Esophagus squamous epithelium (tissue), 4 donors: ENCODE results near the gene STRADA.

Source experiments
- CTCF ChIP-seq, 6 experiments: fragments of 450-650 bp in 4 of 6; fragments of 200-600 bp in 2 of 6; sonication (generic) in 2 of 6; IDR thresholded peaks; one replicate each; pipeline ENCODE4 v1.5.1; 2016 to 2019; ENCODE audit warnings: antibody characterized with exemption in 6 of 6, mild to moderate bottlenecking in 4 of 6, moderate library complexity in 4 of 6
- POLR2A ChIP-seq, 4 donors: fragments of 450-650 bp; IDR thresholded peaks; one replicate each; pipeline ENCODE4 v1.6.1; 2017; ENCODE audit warnings: antibody characterized with exemption in 4 of 4, mild to moderate bottlenecking in 4 of 4, moderate library complexity in 3 of 4

DNA sequence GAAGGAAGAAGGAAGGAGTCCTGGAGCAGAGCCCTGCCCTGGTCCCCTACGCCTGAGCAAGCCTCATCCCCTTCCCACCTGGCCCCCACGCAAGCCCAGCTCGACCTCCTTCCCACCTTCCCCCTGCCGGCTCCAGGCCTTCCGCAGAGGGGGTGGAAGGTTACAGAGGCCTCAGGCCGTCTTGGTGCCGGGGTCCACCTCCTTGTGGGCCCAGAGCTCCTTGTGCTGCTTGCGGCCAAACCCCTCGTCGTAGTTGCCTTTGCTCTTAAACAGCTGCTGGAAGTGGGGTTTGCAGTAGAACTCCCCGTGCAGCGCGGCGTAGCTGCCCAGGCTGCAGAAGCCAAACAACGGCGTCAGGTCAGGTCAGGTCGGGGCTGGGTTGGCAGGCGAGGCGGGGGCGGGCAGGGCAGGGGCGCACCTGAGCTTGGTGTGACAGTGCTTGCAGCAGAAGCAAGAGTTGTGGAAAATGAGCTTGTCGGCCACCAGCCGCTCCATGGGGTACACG lies 43.2 kb downstream of the STRADA start:
- TF ChIP-seq CTCF (IDR thresholded peaks at IDR 0.05): no peak
- TF ChIP-seq POLR2A (IDR thresholded peaks at IDR 0.05): no peak
